HCT116 (cell line): ENCODE data around the gene HIVEP2. TPM values are rescaled to one million over a fixed set of nuclear protein-coding genes. Genes with fewer than 3 reads are reported as not detected.

ENCODE experiments used
- ATAC-seq: fragments of 200-7000 bp; cut with Tn5 transposase; 2 replicates; pipeline ENCODE4 v1.9.1; 2020; ENCODE audit warnings: mild to moderate bottlenecking, moderate library complexity
- BruUV-seq: library from RNA; stranded (reverse); fragments of 400-500 nt; replicated peaks from 2 replicates; lab custom pipeline; 2021; lab: Mats Ljungman, UMichigan
- CTCF ChIA-PET: fragments of 300-600 bp; sonication (Branson Sonifier 250); formaldehyde crosslinking; loops from one replicate; lab custom pipeline; 2021; ENCODE audit warnings: antibody characterized with exemption; lab: Charles Lee
- POLR2A ChIA-PET: fragments of 300-600, 350-600 bp; sonication (Branson Sonifier 250); formaldehyde crosslinking; loops from one replicate; lab custom pipeline; 2021; ENCODE audit warnings: antibody characterized with exemption; lab: Charles Lee
- RAD21 ChIA-PET, 2 experiments: fragments of 300-600 bp; sonication (Branson Sonifier 250); formaldehyde crosslinking; loops; one replicate each; lab custom pipeline; 2023; ENCODE audit warnings: low total read pairs in 2 of 2; ENCODE audit not compliant: uncharacterized antibody in 2 of 2, unreplicated experiment in 2 of 2, low non-redundant PET in 1 of 2; lab: Charles Lee
- DNase-seq: peaks from one replicate; pipeline ENCODE4 v3.0.0-alpha.2; 2010; ENCODE audit warnings: low read depth, low spot score
- H2AFZ ChIP-seq: fragments of 200-600 bp; shearing (Covaris generic), sonication (generic); 2 replicates; pipeline ENCODE4 v1.6.1; 2017; ENCODE audit warnings: low read depth, mixed run types, mixed read lengths, antibody characterized with exemption, low read length; ENCODE audit not compliant: poor library complexity, severe bottlenecking
- H3K27ac ChIP-seq: 2 replicates; pipeline ENCODE4 v1.5.1; 2012; ENCODE audit warnings: low read depth, low read length
- H3K27me3 ChIP-seq: fragments of 200-600 bp; sonication (generic); 2 replicates; pipeline ENCODE4 v1.6.1; 2016; ENCODE audit warnings: mixed run types, low read length, mixed read lengths; ENCODE audit not compliant: insufficient read depth
- H3K36me3 ChIP-seq, 2 experiments: fragments of 200-500 bp in 1 of 2; fragments of 200-600 bp in 1 of 2; sonication (Bioruptor generic) in 1 of 2; sonication (generic) in 1 of 2; 2 replicates each; pipeline versions ENCODE4 v1.5.1 to v1.6.1; 2014 to 2016; ENCODE audit warnings: low read length in 2 of 2, inconsistent platforms in 1 of 2, mixed read lengths in 1 of 2, mixed run types in 1 of 2; ENCODE audit not compliant: insufficient read depth in 2 of 2, control insufficient read depth in 1 of 2
- H3K4me1 ChIP-seq, 2 experiments: fragments of 200-600 bp in 1 of 2; sonication (generic) in 1 of 2; 2 replicates each; pipeline versions ENCODE4 v1.5.1 to v1.6.1; 2012 to 2017; ENCODE audit warnings: low read length in 2 of 2, inconsistent platforms in 1 of 2, mild to moderate bottlenecking in 1 of 2, mixed read lengths in 1 of 2, mixed run types in 1 of 2, moderate library complexity in 1 of 2; ENCODE audit not compliant: insufficient read depth in 2 of 2, control insufficient read depth in 1 of 2
- H3K4me2 ChIP-seq: fragments of 200-600 bp; sonication (generic); 2 replicates; pipeline ENCODE4 v1.6.1; 2017; ENCODE audit warnings: mixed run types, low read length, mixed read lengths
- H3K4me3 ChIP-seq, 2 experiments: fragments of 200-600 bp in 1 of 2; sonication (generic) in 1 of 2; replicated peaks in 1 of 2; 2 replicates each; pipeline ENCODE4 v1.5.1; 2011 to 2016; ENCODE audit warnings: low read length in 2 of 2, control low read depth in 1 of 2, low read depth in 1 of 2, mild to moderate bottlenecking in 1 of 2, mixed read lengths in 1 of 2, mixed run types in 1 of 2
- H3K79me2 ChIP-seq: fragments of 200-600 bp; sonication (generic); 2 replicates; pipeline ENCODE4 v1.6.1; 2017; ENCODE audit warnings: mild to moderate bottlenecking, mixed run types, low read length, moderate library complexity, mixed read lengths; ENCODE audit not compliant: insufficient read depth
- H3K9ac ChIP-seq: fragments of 200-600 bp; sonication (generic); 2 replicates; pipeline ENCODE4 v1.6.1; 2016; ENCODE audit warnings: low read length, mixed read lengths
- H3K9me2 ChIP-seq: fragments of 200-600 bp; sonication (generic), shearing (Covaris generic); 2 replicates; pipeline ENCODE4 v1.6.1; 2017; ENCODE audit warnings: mixed run types, mild to moderate bottlenecking, moderate library complexity; ENCODE audit not compliant: insufficient read depth
- H3K9me3 ChIP-seq, 2 experiments: fragments of 200-500 bp in 1 of 2; fragments of 200-600 bp in 1 of 2; sonication (Bioruptor generic) in 1 of 2; sonication (generic) in 1 of 2; 2 replicates each; pipeline ENCODE4 v1.6.1; 2014 to 2017; ENCODE audit warnings: low read length in 2 of 2, mixed read lengths in 2 of 2, inconsistent platforms in 1 of 2, low read depth in 1 of 2, mild to moderate bottlenecking in 1 of 2, mixed run types in 1 of 2, moderate library complexity in 1 of 2; ENCODE audit not compliant: control insufficient read depth in 1 of 2, insufficient read depth in 1 of 2
- H4K20me1 ChIP-seq: fragments of 200-600 bp; sonication (generic), shearing (Covaris generic); 2 replicates; pipeline ENCODE4 v1.6.1; 2017; ENCODE audit warnings: mixed run types, mild to moderate bottlenecking, moderate library complexity; ENCODE audit not compliant: insufficient read depth
- CEBPB ChIP-seq: IDR thresholded peaks from 2 replicates; pipeline ENCODE4 v1.6.1; 2012; ENCODE audit warnings: low read depth
- CTCF ChIP-seq, 3 experiments: fragments of 200-600 bp in 1 of 3; sonication (generic) in 1 of 3; IDR thresholded peaks in 2 of 3; conservative IDR thresholded peaks in 1 of 3; 2 replicates each; pipeline ENCODE4 v1.5.1; 2012 to 2017; ENCODE audit warnings: low read depth in 2 of 3, low read length in 2 of 3, antibody characterized with exemption in 1 of 3, borderline replicate concordance in 1 of 3, control low read depth in 1 of 3, mild to moderate bottlenecking in 1 of 3, mixed read lengths in 1 of 3, mixed run types in 1 of 3, moderate library complexity in 1 of 3; ENCODE audit not compliant: insufficient read depth in 1 of 3
- EGR1 ChIP-seq: IDR thresholded peaks from 2 replicates; pipeline ENCODE4 v1.6.1; 2012; ENCODE audit warnings: low read depth
- EZH2phosphoT487 ChIP-seq: fragments of 200-600 bp; IDR thresholded peaks from 2 replicates; pipeline ENCODE4 v1.6.1; 2018; ENCODE audit warnings: antibody characterized with exemption, borderline replicate concordance
- FOSL1 ChIP-seq: IDR thresholded peaks from 2 replicates; pipeline ENCODE4 v1.6.1; 2012; ENCODE audit warnings: low read depth
- JUND ChIP-seq: IDR thresholded peaks from 2 replicates; pipeline ENCODE4 v1.6.1; 2012
- MAX ChIP-seq: IDR thresholded peaks from 2 replicates; pipeline ENCODE4 v1.6.1; 2012
- POLR2AphosphoS5 ChIP-seq: IDR thresholded peaks from 2 replicates; pipeline ENCODE4 v1.6.1; 2011; ENCODE audit warnings: mild to moderate bottlenecking, low read depth, low read length, moderate library complexity
- RAD21 ChIP-seq: IDR thresholded peaks from 2 replicates; pipeline ENCODE4 v1.6.1; 2012; ENCODE audit warnings: low read depth, mild to moderate bottlenecking
- REST ChIP-seq: IDR thresholded peaks from 2 replicates; pipeline ENCODE4 v1.6.1; 2012; ENCODE audit warnings: low read depth
- SRF ChIP-seq: IDR thresholded peaks from 2 replicates; pipeline ENCODE4 v1.6.1; 2012; ENCODE audit warnings: low read depth
- TCF7L2 ChIP-seq: IDR thresholded peaks from 2 replicates; pipeline ENCODE4 v1.7.0; 2011; ENCODE audit warnings: borderline replicate concordance, inconsistent platforms; ENCODE audit not compliant: insufficient read depth, insufficient read length; ENCODE audit errors: extremely low read depth
- ZBTB33 ChIP-seq: IDR thresholded peaks from 2 replicates; pipeline ENCODE4 v1.6.1; 2011; ENCODE audit warnings: mild to moderate bottlenecking, low read length, moderate library complexity; ENCODE audit not compliant: insufficient replicate concordance; ENCODE audit errors: extremely low read depth
- ZNF274 ChIP-seq: fragments of 200-500 bp; sonication (Bioruptor generic); IDR thresholded peaks from 2 replicates; pipeline ENCODE4 v1.6.1; 2014; ENCODE audit warnings: mild to moderate bottlenecking, low read depth, low read length, inconsistent platforms
- intact Hi-C: fragments of 100-400 bp; cut with micrococcal nuclease; formaldehyde crosslinking; loops from 2 replicates; pipeline ENCODE4 v1.10.0; 2022
- total RNA-seq: library from RNA; stranded (reverse); gene quantifications from one replicate; pipeline ENCODE4 v1.2.1, GENCODE V29; 2021; ENCODE audit not compliant: unreplicated experiment

HIVEP2 gene
- total RNA-seq, 1 experiment from 2014 or later = 8.1 TPM

- Histone ChIP-seq H3K27ac (no peak overlapping the region), H3K79me2 (no peaks in the 10 kb centered on the region), H3K9me2 (no peaks in the 10 kb centered on the region), H3K4me1 (no peaks in the 10 kb centered on the region), H2AFZ (no peak overlapping the region), H4K20me1 (no peaks in the 10 kb centered on the region), H3K4me2 (no peak overlapping the region), H3K9ac (no peak overlapping the region), H3K9me3 (no peaks in the 10 kb centered on the region), H3K4me3 (no peak overlapping the region), H3K27me3 (no peaks in the 10 kb centered on the region), H3K36me3 (no peaks in the 10 kb centered on the region)
- TF ChIP-seq CEBPB = no peak
- no peak for TF ChIP-seq SRF
- no peak for TF ChIP-seq ZBTB33
- TF ChIP-seq EZH2phosphoT487 = no peak
- TF ChIP-seq POLR2AphosphoS5 = no peak
- TF ChIP-seq REST = no peak
- no peak for TF ChIP-seq JUND
- no peak for TF ChIP-seq CTCF (IDR thresholded peaks at IDR 0.05 in 2 of 3, conservative IDR thresholded peaks at IDR 0.05 in 1 of 3; ENCODE audit: borderline replicate concordance in 1 of 3, insufficient read depth in 1 of 3, low read depth in 2 of 3, low read length in 2 of 3)
- TF ChIP-seq ZNF274 = no peak
- no peak for TF ChIP-seq EGR1
- TF ChIP-seq MAX = no peak
- no peak for TF ChIP-seq FOSL1
- TF ChIP-seq TCF7L2 = no peak
- no peak for TF ChIP-seq RAD21
- ChIA-PET POLR2A (no interaction called here), RAD21 (no interaction called here), CTCF (no interaction called here)
- BruUV-seq = no TSS peak
- intact Hi-C loops = no loop called here
- no peak for ATAC-seq
- no peak for DNase-seq
Observed at GRCh38 chr6:142773324-142773723, 171.7 kb downstream of the HIVEP2 start.
